NT2/D1 (cell line): ENCODE measurements around the gene CTRL.
"Not testable (repeated sequence)": the region's sequence is repeated elsewhere in the genome, so short reads cannot be mapped to it uniquely, and the experiment has no call there.

Experiments
- DNase-seq: peaks from one replicate; pipeline ENCODE4 v3.0.0-alpha.2; 2011; ENCODE audit warnings: low read depth, low spot score
- H3K27me3 ChIP-seq: 2 replicates; pipeline ENCODE4 v1.6.0; 2011; ENCODE audit warnings: mild to moderate bottlenecking; ENCODE audit not compliant: insufficient read length, insufficient read depth
- H3K36me3 ChIP-seq: 2 replicates; pipeline ENCODE4 v1.6.1; 2011; ENCODE audit warnings: mild to moderate bottlenecking, low read length, mixed read lengths; ENCODE audit not compliant: insufficient read depth, insufficient read length
- H3K4me1 ChIP-seq: 2 replicates; pipeline ENCODE4 v1.5.1; 2011; ENCODE audit not compliant: insufficient read depth, insufficient read length
- H3K4me3 ChIP-seq: 2 replicates; pipeline ENCODE4 v1.5.1; 2011; ENCODE audit warnings: low read depth; ENCODE audit not compliant: insufficient read length
- H3K9ac ChIP-seq: 2 replicates; pipeline ENCODE4 v1.6.0; 2011; ENCODE audit warnings: low read depth; ENCODE audit not compliant: insufficient read length
- H3K9me3 ChIP-seq: 2 replicates; pipeline ENCODE4 v1.5.1; 2011; ENCODE audit warnings: mild to moderate bottlenecking, low read length; ENCODE audit not compliant: insufficient read depth
- SUZ12 ChIP-seq: IDR thresholded peaks from 2 replicates; pipeline ENCODE4 v1.6.1; 2011; ENCODE audit not compliant: insufficient read length, insufficient read depth; ENCODE audit errors: extremely low read depth
- YY1 ChIP-seq: IDR thresholded peaks from 2 replicates; pipeline ENCODE4 v1.6.1; 2011; ENCODE audit not compliant: insufficient read length, insufficient read depth
- ZNF274 ChIP-seq: IDR thresholded peaks from 2 replicates; pipeline ENCODE4 v1.6.1; 2011; ENCODE audit warnings: mild to moderate bottlenecking, low read depth, low read length

The CTRL gene

GRCh38 chr16:67931712-67932461 is at the start of gene CTRL:
TSS of gene CTRL (minus strand) at chr16:67931862. CDS start at chr16:67931852, 10 bp downstream.
- peaks cover 66% of the 10 kb centered on the region for H3K36me3 ChIP-seq
- no peak for TF ChIP-seq SUZ12
- no peak within 1 kb of the TSS for H3K4me3 ChIP-seq
- DNase-seq = no peak
- H3K9me3 ChIP-seq = no peaks in the 10 kb centered on the region
- peaks cover 23% of the 10 kb centered on the region for H3K4me1 ChIP-seq
- H3K9ac ChIP-seq = no peak within 1 kb of the TSS
- H3K27me3 ChIP-seq = no peaks in the 10 kb centered on the region

GRCh38 chr16:67979955-67980678 is 48.5 kb upstream of the CTRL start, which contains the start of gene DPEP3:
TSS of gene DPEP3 (minus strand) at chr16:67980499. CDS start at chr16:67980380, 119 bp downstream.
- Histone ChIP-seq H3K27me3 (peaks cover 6% of the 10 kb centered on the region), H3K4me3 (no peak within 1 kb of the TSS), H3K9ac (no peak within 1 kb of the TSS), H3K36me3 (no peaks in the 10 kb centered on the region), H3K9me3 (no peaks in the 10 kb centered on the region; the same call in 1 of the 2 replicates), H3K4me1 (peaks cover 3% of the 10 kb centered on the region)
- TF ChIP-seq ZNF274 (no peak), YY1 (no peak), SUZ12 (no peak)
- no peak for DNase-seq

DNA sequence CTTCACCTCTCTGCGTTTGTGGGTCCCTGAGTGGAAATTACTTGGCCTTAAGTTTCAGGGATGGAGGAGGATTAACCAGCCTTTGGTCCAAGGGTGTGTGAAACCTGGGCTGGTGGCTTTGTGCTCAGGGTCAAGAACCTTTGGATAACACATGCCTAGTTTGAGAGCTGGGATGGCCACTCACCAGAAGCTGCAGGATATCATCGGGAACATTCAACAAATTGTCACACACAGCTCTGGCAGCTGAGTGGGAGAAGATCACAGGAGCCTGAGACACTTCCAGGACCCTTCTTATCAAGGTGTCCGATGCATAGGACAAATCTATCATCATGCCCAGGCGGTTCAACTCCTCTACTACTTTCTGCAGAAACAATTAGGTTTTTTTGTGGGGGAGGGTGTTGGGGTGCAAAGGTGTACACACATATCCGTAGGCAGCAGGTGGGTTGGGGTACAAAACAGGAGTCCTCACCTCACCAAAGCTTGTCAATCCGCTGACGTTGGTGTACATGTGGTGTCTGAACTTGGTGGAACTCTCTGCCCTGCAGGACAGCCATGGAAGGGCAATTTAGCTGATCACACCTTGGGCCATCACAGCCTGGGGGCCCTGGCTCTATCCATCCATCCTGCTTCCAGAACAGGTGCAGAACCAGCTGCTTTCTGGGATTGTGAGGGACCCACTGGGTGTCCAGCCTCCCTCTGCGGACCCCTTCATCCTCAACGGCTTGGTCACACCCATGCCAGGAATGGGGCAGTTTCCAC is 46.0 kb upstream of the CTRL start:
- H3K27me3 ChIP-seq = peaks cover 6% of the 10 kb centered on the region
- no peak for TF ChIP-seq SUZ12
- TF ChIP-seq YY1 = no peak
- no peak for TF ChIP-seq ZNF274
- no peak overlapping the region for H3K4me3 ChIP-seq
- H3K4me1 ChIP-seq = no peaks in the 10 kb centered on the region
- H3K9me3 ChIP-seq = no peaks in the 10 kb centered on the region; the same call in 1 of the 2 replicates
- no peak overlapping the region for H3K9ac ChIP-seq
- DNase-seq = no peak
- H3K36me3 ChIP-seq = no peaks in the 10 kb centered on the region

DNA sequence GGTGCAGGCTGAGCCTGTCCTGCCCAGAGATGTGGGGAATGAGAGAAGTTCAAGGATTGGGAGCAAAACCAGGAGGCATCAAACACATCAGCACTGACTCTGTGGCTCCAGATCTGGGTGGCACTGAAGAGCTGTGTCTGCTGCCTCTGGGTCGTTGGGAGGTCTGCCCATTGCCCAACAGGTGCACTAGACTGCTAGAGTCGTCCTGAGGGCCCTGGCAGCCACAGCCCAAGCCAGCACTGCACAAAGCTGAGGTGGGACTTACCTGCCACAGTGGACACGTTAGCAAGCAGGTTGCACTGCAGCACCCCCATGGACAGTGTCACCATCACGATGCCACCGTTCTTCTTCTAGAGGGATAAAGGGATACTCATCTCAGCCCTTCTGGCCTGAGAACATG is 45.3 kb upstream of the CTRL start:
- Histone ChIP-seq H3K36me3 (no peaks in the 10 kb centered on the region), H3K4me1 (no peaks in the 10 kb centered on the region), H3K4me3 (no peak overlapping the region), H3K9me3 (no peaks in the 10 kb centered on the region; the same call in 1 of the 2 replicates), H3K27me3 (peaks cover 6% of the 10 kb centered on the region), H3K9ac (no peak overlapping the region)
- DNase-seq = no peak
- no peak for TF ChIP-seq ZNF274
- no peak for TF ChIP-seq YY1
- no peak for TF ChIP-seq SUZ12

DNA sequence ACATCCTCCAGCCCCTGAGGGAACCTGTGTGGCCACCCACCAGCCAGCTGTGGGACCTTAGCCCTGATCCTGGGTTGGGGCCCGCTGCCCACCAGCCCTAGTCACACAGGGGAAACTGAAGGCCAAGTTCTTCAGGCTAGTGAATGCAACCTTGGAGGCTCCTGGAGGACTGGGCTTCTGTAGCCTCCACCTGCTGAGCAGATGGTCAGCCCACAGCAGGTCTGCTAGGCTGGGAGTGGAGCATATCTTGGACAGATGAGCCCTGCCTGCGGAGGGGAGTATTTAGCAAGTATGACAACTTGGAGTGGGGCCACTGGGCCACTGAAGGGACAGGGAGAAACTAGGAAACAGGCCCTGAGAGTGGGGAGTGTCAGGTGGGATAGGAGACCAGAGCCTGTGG is 44.5 kb upstream of the CTRL start:
- no peak overlapping the region for H3K9ac ChIP-seq
- H3K4me1 ChIP-seq = no peaks in the 10 kb centered on the region
- no peak overlapping the region for H3K4me3 ChIP-seq
- TF ChIP-seq SUZ12 (no peak), YY1 (no peak), ZNF274 (no peak)
- H3K9me3 ChIP-seq = no peaks in the 10 kb centered on the region
- H3K27me3 ChIP-seq = peaks cover 6% of the 10 kb centered on the region
- no peak for DNase-seq
- H3K36me3 ChIP-seq = no peaks in the 10 kb centered on the region

DNA sequence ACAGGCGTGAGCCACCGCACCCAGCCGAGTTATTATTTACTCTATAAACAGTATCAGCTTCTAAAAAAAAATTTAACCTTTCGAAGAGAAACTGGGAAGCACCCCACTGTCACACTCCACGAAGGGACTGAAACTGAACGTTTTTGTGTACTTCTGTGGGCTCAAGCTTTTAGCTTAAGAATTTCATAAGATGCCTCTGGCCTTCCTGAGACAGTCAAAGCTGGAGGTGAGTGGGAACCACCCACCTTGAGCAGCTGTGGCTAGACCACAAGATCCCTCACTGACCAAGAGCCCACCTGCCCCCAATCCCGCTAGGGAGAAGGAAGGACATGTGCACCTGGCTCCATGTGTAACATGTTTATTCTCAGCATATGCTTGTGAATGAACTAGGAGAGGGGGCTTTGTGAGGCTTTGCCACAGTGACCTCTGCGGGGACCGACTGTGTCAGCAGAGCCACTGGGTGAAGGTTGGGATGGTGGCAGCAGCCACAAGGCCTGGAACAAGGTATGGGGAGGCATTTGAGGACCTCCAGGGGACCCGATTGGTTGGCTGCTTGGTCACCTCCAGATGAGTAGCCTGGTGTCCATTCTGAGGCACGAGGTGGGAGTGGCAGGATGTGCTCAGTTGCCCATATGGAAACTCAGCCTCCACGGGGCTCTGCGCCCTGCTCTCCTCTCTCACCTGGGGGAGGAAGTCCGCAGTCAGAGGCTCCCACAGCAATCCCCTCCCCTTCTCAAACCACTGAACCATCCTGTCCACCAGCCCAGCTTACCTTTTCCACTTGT is 43.9 kb upstream of the CTRL start:
- H3K36me3 ChIP-seq = no peaks in the 10 kb centered on the region
- DNase-seq = no peak
- no peaks in the 10 kb centered on the region for H3K9me3 ChIP-seq
- no peaks in the 10 kb centered on the region for H3K4me1 ChIP-seq
- H3K9ac ChIP-seq = no peak overlapping the region
- peaks cover 6% of the 10 kb centered on the region for H3K27me3 ChIP-seq
- no peak overlapping the region for H3K4me3 ChIP-seq
- no peak for TF ChIP-seq SUZ12
- TF ChIP-seq ZNF274 = no peak
- TF ChIP-seq YY1 = no peak

DNA sequence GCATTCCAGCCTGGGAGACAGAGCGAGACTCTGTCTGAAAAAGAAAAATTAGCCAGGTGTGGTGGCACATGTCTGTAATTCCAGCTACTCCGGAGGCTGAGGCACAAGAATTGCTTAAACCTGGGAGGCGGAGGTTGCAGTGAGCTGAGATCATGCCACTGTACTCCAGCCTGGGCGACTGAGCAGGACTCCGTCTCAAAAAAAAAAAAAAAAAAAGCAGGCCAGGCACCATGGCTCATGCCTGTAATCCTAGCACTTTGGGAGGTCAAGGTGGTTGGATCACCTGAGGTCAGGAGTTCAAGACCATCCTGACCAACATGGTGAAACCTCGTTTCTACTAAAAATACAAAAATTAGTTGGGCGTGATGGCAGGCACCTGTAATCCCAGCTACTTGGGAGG is 40.6 kb upstream of the CTRL start:
- H3K9me3 ChIP-seq, H3K36me3 ChIP-seq, H3K27me3 ChIP-seq, H3K4me1 ChIP-seq, DNase-seq, H3K9ac ChIP-seq, H3K4me3 ChIP-seq: not testable (repeated sequence)
